Measurements from ENCODE around the gene ASPN. TPM values are rescaled to one million over a fixed set of nuclear protein-coding genes. Genes with fewer than 3 reads are reported as not detected.

ASPN gene
- total RNA-seq = not detected in 2 replicates

DNA sequence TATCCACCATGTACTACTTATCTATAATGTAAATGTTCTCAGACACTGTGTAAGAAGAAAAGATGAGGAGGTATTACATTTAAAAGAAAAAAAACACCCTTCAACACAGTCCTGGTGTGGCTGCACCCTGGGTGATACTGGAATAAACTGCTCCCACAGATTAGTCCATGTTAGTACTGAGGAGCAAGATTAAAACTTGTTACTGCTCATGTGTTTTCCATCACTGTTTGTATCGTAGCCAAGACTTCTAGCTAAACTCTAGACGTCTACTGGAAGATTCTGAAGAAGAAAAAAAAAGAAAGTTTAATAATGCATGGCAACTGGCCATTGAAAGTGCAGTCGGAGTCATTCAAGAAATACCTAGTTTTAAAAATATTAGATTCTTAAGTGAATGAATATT lies at the start of gene ASPN:
ASPN (minus strand) TSS at position 178 of the 400 bp plus-strand sequence.
- no peak for DNase-seq

DNA sequence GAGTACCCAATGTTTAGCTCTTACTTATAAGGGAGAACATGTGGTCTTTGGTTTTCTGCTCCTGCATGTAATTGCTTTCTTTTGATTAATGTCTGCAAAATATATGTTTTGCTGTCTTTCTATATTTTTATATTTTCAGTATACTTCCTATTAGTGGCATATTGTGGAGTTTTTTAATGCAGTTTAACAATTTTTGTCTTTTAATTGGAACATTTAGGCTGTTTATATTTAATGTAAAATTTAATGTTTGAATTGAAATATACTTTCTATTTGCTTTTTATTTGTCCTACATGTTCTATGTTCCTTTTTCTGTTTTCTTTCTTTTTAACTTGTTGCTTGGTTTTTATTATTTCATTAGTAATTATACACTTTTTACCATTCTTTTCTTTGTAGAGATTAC lies 48.6 kb upstream of the ASPN start:
- DNase-seq = no peak

DNA sequence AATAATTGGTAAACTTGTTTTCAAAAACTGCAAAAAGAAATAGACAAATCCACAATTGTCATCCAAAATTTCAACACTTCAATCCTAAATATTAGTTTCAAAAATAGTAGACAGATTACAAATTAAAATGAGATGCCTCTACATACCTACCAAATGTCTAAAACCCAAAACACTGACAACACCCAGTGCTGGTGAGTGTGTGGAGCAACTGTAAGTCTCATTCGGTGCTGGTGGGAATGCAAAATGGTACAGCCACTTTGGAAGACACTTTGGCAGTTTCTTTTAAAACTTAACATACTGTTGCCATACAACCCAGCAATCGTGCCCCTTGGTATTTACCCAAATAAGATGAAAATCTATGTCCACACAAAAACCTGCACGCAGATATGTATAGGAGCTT lies 46.8 kb upstream of the ASPN start:
- DNase-seq = no peak

DNA sequence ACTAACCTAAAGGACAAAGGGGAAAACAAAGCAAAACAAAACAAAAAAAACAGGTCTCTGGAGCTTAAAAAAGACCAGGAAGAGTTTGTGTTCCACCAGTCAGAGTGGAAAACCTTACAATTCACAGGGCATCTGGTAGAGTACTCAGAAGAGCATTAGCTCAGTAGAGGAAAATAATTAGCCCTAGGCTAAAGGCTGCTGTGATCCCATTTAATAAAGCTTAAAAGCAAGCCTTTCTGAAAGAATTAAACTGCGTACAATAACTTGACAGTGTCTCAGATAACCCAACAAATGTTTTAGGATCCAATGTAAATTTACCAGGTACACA lies 46.2 kb upstream of the ASPN start:
- DNase-seq = no peak

DNA sequence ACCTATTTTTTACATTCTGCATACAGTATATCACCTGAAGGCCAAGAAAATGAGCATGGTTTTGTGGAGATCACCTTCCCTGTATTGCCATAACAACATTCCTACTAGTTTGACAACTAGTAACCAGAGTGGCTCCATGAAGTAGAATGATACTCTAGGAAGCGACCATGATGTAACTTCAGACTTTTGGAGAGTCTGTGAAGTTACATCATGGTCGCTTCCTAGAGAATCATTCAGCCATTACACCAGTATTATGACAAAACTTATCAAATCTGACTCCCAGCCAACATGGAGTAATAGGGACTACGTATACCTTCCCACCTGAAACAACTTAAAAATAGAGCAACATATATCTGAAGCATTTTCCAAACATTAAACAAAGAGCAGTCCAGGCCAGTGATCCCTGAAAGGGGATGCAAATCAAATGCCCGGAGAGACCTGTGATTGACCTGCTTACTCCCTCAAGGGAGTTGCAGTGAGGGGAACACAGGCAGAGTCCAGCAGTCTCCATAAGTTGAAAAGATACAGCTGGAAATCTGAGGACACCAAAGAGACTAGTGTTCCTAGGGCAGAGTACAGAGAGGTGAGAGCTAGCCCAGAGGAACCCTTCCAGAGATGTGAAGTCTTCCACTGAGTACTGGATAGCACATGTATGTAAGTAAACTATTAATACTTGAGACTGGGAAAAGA lies 45.7 kb upstream of the ASPN start:
- DNase-seq = no peak

DNA sequence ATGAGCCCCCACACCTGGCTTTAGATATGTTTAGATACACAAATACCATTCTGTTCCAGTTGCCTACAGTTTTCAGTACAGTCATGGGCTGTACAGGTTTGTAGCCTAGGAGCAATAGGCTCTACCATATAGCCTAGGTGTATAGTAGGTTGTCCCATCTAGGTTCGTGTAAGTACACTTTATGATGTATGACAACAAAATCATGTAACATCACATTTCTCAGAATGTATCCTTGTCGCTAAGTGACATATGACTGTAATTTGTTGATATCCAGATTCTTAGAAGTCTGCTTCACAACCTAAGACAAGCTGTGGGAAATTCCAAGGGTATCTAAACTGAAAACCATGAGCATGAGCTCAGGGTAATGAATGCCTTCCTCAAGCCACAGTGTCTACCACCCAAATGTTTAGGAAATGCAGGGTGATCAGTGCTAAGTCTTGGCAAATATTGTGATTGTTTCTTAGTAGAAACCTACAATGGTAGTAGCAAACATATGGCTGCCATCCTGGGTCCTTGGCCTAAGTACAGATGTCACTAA lies 45.1 kb upstream of the ASPN start:
- DNase-seq = no peak

DNA sequence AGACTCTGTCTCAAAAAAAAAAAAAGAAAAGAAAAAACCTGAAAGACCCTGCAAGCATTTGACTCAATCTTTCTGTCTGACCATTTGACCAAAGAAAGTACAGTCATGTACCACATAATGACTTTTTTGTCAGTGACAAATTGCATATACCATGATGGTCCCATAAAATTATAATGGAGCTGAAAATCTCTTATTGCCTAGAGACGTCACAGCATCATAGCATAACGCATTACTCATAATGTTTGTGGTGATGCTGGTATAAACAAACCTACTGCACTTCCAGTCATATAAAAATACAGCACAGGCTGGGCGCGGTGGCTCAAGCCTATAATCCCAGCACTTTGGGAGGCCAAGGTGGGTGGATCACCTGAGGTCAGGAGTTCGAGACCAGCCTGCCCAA lies 43.0 kb upstream of the ASPN start:
- DNase-seq = no peak

DNA sequence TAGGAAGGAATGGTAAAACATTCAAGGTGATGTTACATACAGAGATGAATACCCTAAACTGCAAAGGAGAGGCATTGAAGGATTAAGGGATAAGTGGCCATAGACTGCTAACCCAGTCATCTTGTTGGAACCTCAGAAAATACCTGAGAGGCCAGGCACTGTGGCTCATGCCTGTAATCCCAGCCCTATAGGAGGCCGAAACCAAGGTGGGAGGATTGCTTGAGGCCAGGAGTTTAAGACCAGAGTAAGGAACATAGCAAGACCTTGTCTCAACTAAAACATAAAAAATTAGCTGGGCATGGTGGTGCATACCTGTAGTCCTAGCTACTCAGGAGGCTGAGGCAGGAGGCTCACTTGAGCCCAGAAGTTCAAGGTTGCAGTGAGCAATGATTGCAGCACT lies 42.6 kb upstream of the ASPN start:
- DNase-seq = no peak

DNA sequence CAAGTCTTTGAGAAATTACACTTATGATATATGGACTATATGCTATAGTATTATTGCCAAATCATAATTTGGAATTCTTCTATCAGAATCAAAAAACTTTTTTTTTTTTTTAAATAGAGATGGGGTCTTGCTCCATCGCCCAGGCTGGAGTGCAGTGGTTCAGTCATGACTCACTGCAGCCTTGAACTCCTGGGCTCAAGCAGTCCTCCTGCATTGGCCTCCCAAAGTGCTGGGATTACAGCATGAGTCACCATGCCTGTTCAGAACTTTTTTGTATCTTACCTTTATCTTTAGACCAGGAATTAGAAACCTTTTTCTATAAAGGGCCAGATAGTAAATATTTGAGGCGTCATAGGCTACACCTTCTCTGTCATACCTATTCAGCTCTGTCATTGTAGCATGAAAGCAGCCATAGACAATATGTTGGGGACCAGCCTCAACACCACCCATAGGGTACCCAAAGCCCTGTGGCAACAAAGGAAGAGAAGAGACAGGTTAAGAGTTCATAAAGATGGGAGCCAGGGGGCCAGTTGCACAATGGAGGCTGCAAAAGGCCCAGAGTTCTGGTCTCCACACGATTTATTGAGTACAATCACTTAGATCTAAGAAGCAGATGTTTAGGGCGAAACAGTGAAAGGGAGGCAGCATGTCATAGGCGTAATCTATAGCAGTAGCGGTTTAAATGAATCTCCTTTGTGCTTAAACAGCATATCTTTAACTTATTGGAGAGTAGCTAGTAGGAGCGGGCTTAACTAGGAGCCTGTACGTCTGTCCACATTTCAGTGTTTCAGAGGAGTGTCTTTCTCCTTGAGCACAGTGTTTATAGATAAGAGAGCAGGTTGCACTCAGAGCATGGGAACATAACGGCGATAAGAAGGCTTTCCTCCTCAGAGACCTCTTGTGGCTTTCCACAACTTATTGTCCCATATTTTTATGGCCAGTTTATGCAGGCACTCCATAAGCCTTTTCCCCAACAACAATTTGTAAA lies 41.0 kb upstream of the ASPN start:
- DNase-seq = no peak

DNA sequence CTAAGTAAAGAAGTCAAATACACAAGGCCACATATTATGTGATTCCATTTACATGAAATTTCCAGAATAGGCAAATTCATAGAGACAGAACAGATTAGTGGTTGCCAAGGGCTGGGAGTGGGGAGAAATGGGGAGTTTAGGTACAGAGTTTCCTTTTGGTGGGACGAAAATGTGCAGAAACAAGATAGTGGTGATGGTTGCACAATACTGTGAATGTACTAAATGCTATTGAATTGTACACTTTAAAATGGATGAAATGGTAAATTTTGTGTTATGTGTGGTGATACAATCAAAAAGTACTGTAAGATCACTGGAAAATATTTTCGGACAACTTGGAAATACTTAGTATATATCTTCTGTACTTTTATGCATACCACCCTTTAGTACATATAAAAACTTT lies 38.5 kb upstream of the ASPN start:
- DNase-seq = no peak

DNA sequence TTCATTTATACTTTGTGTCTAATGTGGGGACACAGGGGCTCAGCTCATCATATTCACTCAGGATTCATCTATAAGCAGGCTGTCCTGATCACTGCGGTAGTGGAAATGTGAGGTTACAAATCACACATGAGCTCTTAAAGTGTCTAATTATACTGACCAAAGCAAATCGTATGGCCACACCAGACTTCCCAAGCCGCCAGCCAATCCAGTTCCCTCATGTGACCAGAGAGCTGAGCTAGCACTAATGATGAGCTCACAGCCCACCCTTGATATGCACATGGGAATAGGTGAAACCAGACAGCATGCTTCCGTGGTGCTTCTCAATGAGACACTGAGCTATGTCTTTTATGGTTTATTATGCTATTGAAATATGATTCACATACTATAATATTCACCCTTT lies 35.9 kb upstream of the ASPN start:
- DNase-seq = no peak

DNA sequence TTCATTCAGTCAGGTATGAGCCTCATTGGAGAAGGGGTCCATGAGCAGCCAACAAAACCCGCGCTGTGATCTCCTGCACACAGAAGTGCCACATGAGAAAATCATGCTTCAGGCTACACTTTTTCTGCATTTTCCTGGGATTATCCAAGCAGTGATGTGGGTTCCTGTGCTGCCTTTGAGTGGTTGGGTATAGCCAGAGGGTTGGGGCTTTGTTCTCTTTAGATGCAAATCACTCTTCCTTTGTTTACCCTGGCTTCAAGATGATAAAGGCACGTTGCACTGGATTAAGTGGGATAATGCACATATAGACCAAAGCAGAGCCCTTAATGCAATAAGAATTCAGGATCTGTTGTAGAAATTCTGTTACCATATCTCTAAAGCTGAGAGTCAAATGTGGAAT lies 34.7 kb upstream of the ASPN start:
- no peak for DNase-seq

DNA sequence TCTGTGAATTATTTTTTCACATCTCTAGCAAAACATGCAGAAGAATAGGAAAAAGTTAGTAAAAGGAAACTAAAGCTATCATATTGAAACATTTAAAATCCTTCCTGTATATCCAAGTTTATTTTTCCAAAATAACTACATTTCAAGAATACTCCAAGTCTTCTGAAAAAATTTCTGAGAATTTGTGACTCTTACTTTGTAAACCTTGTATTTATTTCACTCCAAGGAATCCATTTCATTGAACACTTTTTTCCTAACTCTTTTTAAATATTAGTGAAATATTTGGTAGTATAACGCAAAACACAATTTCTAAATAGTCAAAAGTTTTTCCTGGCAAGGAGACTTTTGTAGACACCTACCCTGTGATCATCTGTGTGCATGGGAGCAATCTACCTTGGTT lies 34.2 kb upstream of the ASPN start:
- no peak for DNase-seq

DNA sequence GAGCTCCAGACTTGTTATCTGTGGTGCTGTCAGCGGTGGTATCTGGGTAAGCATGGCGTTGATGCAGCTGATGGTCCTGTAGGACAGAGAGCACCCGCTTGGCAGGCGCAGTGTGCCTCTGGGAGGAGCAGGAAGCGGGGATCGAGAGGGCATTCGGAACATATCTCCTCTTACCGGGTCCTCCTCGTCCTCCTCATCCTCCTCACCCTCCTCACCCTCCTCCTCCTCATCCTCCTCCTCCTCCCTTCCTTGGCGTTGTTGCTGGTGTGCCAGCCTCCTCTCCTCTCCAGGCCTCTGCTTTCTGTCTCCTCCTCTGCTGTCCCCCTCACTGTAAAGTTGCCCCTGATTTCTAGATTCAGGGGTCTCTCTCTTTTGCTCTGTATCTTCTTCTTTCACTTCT lies 32.3 kb upstream of the ASPN start:
- DNase-seq = no peak

DNA sequence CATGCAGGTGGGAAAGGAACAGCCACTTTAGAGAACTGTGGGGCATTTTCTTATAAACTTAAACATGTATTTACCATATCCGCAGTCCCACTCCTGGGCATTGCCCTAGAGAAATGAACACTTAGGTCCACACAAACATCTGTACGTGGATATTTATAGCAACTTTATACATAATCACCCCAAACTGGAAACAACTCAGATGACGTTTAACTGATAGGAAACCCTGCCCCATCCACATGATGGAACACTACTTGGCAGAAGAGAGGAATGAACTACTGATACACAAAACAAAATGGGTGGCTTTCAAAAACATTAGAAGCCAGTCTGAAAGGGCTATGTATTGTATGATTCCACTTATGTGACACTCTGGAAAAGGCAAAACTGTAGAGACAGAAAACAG lies 31.0 kb upstream of the ASPN start:
- no peak for DNase-seq

DNA sequence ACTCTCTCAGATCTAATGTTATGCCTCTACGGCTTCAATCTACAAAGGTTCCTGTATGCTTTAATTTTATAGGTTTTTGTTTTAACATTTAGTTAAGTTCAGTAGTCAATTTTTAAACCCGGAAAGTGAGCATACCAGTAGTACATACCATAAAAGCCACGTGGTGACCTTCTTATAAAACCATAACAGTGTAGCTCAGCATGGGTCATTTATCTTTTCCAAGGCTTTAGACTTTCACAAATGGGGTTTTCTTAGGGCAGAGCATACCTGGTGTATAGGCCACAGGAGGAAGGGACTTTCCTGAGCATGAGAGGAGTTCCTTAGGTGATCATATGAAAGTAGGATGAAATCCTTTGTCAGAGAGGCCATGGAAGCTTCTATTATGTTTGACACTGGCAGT lies 30.3 kb upstream of the ASPN start:
- DNase-seq = no peak

DNA sequence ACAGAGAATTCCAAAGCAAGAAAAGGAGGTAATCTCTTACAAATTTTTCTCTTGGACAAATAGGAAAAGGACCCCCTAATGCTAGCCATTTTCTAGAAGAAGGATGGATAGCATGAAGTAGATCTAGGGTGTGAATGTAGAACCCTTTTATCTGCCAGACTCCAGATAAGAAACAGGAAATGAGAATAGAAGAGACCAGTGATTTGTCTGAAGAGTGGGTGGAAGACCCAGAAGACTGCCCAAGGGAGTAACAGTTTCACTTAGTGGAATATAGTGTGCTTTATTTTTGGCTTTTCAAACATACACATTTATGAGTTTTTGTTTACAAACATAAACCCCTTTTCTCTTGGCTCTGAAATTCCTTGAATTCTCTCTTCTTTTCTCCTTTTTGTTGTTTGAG lies 28.4 kb upstream of the ASPN start:
- DNase-seq = no peak

DNA sequence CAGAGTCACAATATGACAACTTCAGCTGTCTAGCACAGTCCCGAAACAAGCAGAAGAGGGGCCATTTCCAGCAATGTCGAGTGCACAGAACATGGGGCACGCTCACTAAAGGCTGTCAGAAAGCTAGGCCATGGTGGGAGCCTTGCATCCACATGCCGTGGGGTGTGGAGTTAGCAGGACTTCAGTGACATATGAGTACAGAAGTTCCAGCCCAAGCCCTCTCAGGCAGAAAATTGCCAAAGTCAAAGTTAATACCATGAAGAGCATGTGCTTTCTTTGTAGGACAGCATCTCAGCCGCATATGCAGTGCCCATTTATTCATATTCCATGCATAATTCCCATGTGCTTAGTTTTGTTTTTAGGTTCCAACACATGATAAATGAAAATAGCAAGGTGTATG lies 26.7 kb upstream of the ASPN start:
- DNase-seq = no peak

DNA sequence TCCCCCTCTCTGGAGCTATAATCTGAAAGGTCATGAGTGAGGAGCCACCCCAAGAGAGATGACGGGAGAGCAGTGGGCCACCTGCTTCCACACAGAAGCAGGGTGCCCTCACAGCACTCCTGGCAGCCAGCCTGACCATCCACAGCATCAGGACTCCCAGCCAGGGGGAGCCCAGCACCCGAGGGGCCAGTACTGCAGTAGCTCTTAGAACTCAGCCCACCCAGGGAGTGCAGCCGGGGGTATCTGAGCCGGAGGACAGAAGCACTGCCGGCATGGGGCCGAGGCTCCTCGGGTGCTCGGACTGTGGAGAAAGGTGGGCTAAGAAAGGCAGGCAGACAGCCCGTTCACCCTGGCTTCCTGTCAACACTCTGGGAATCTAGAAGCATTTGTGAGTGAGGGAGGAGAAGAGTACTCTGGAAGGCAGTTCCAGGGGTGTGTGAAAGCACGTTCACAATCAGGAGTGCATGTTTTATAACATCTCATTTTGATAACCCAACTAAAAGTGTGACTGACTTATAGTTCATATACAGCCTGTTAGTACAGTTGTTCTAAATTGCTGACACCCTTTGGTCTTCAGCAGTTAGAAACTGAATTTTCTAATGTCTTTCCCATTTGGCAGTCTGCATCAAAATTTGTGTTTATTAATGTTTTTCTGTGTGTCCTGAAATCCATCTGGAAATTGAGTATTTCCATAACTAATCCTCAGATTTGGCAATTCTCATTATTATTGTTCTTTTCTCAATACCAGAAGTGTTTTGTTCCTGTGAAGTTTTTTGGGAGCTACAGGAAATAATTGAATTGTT lies 25.9 kb upstream of the ASPN start:
- no peak for DNase-seq

DNA sequence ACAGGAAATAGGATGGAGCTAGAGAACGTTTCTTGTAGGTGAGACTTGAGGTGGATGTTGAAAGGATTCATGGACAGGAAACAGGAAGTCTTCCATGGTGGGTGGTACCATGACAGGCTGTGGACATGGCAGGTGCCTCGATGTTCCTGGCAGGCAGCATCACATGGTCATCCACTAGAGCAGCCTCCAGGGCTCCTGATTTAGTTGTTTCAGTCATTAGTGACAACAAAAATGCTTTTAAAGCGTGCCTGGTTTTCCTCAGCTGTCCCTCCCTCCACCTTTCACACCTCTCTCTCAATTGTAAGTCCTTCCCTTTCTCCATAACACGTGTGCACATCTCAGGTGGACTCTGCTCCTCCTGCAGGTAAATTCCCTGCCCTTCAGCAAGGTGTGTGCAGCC lies 25.2 kb upstream of the ASPN start:
- no peak for DNase-seq

DNA sequence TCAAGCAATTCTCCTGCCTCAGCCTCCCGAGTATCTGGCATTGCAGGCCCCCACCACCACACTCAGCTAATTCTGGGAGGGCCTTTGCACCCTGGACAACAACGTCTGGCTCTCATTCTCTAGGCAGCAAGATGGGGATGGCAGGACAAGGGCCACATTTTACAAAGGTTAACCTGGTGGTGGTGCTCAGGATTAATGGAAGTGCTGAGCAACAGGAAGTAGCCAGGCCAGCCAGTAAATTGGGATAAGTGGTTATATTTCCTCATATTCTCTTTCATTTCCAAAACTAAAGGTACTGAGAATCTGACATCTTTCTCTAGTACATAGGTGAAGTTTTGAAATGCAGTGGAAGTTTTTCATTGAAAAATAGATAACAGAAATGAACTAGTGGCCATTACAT lies 24.7 kb upstream of the ASPN start:
- no peak for DNase-seq

DNA sequence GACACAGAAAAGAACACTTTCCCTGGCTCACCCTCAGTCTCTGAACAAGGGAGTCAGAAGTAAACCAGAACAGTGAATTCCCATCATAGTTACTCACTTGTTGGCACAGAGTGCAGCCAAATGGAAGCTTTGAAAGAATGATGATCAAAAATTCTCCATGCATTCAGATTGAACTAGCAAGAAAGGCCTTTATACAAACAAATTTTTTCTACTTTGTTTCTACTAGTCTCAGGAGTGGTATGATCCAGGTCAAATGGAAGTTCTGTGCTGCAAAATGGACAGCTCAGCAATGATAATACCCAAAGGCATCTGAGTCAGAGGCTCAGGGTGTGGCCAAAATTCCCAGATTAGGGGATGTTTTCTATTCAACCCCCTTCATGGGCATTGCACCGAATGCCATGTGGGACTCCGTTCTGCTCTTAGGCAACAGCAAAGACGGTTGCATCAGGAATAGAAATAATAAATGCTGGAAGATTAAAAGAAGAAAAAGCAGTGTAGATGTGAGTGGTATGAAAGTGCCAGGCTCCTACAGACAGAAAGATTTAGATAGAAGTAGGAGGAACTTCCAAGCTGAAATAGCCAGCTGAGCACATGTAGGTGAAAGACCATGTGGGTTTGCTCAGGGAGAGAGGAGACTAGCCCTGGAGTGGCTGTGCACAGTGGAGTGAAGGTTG lies 24.0 kb upstream of the ASPN start:
- no peak for DNase-seq

DNA sequence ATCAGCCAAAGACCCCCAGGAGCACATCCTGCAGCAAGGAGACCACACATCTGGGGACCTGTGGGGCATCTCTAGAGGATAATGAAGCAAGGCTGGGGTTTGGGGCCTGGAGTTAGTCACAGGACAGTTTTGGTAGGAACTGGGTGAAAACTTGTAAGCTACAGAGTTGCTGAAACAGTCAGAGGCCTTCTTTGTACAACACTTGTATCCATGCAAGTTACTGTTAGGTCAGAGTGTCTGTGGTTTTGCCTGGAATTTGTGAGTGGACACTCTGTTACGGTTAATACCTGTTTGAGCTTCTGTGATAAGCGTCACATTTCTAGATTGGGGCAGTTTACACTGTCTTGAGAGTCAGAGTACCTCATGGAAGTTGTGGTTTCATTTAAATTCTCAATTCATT lies 22.6 kb upstream of the ASPN start:
- no peak for DNase-seq
